HG03342 (cell line): ENCODE data around the gene ALAS1.

Experiments
- ATAC-seq: cut with Tn5 transposase; IDR thresholded peaks from one replicate; pipeline ENCODE4 v1.9.1; 2021; ENCODE audit warnings: mild to moderate bottlenecking, moderate library complexity; ENCODE audit not compliant: unreplicated experiment

ALAS1 gene

GRCh38 chr3:52248816-52249547 lies 51.0 kb downstream of the ALAS1 start:
- ATAC-seq = no peak

DNA sequence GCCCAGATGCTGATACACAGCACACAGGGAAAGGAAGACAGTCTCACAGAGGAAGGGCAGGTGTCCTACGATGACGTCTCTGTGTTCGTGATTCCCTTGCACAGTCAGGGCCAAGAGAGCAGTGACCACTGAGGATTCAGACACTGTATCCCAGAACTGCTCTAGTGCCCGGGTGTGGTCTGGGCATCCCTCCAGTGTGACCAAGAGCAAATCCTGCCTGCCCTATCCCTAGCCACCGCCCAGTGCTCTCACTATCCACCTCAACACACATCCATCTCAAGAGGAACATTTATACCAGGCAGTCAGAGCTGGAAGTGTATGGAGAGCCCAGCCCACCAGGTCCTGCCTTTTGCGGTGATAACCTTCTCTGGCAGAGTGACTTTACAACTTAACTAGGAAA lies 51.7 kb downstream of the ALAS1 start:
- ATAC-seq = no peak

DNA sequence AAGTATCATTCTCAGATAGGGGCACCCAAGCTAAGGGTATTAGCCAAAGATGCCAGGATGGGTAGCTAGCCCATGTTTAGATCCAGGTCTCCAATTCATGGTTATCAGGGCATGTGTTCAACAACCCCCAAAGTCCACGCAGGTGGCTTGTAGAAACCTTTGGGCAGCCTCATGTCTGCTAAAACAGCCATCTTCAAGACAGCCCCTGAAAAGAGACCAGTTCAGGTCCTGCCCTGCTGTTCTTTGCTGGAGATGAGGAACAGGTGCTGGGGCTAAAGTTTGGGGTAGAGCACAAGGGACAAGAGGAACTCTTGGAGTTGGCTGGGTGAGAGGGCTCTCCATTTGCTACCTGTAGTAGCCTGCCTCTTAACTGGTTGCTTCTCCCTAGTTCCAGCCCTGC lies 52.2 kb downstream of the ALAS1 start:
- ATAC-seq = no peak

- peak; percentile 89 for ATAC-seq
Measured at GRCh38 chr3:52253314-52254304, 55.6 kb downstream of the ALAS1 start.

GRCh38 chr3:52254608-52255007 lies 56.6 kb downstream of the ALAS1 start:
- ATAC-seq = no peak

DNA sequence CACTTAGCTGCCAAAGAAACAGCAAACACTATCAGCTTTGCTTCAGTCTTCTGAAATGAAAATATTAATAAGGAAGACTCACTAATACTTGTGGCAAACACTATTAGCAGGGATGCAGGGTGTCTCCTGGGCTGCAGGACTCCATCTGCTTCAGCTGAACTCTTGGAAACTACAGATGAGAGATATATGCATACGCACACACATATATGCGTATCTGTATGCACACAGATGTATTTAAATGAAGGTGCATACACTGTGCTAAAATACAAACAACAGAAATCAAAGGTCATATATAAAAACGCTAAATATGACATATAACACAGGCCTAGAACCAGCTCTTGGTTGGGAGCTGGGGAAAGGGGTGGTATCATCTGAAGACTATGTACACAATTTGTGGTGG lies 58.2 kb downstream of the ALAS1 start:
- no peak for ATAC-seq

- ATAC-seq = no peak
Measured at GRCh38 chr3:52256622-52257021, 58.7 kb downstream of the ALAS1 start.

DNA sequence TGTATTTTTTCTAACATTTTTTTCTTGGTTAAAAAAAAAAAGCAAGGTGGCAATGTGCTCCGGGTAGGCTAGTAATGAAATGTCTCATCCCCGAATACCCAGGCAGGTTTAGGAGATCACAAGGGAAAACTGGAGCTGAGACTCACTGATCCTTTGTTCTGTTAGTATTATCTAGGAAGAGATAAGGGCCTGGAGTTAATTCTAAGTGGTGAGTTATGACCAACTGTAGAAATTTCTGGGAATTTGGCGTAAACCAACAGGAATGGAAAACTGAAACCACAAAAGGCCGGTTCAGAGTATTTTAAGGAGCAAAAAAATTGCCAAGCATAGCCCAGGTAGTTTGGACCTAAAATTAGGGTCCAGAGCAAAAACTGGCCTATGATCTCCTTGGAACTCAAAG lies 60.0 kb downstream of the ALAS1 start:
- ATAC-seq = no peak

DNA sequence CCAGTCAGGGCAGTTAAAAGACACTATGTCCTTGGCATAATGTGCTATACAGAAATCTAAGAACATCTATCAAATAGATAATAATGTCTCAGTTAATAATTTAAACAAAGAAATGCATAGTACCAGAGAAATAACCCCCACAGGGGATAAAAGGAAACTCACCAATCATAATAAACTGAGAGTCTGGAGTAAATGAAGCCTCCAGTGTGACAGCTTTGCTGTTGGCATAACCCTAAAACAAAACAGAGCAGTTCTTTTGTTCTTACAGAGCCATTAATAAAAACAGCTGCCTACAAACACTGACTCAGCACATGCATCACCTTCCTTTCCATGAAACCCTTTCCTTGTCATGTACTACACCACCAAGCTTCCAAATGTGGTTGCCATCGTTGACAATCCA lies 61.1 kb downstream of the ALAS1 start:
- ATAC-seq = no peak

DNA sequence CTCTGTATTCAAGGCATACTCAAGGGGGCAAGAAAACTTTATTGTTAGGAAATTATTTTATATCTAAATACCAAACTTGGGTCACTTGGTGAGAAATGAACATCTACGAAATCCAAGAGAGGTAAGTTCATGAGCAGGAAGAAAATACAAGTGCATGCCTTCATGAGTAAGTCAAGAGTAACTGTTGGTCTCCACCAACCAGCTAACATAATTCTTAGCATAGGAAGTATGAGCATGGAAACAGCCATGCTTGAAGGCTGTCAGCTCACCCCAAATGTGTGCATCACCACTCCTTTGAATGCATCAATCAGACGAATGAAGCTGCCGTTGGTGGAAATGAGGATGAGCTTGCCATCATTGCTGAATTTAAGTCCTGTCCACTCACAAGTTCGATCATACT lies 61.5 kb downstream of the ALAS1 start:
- no peak for ATAC-seq

DNA sequence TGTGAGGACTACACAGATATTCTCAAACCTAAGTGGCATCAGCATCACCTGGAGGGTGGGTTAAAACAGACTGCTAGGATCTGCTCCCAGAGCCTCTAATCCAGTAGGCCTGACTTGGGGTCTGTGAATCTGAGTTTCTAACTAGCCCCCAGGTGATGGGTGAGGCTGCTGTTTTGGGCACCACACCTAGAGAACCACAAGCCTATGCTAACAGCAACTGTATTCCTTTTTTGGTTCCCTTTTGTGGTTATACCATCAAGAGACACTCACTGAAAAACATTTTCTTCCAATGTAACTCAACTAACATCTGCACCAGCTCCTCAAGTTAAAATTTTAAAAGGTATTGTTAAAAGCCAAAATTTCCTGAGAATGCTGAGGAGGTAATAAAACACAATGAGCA lies 64.5 kb downstream of the ALAS1 start:
- ATAC-seq = no peak
